GDM1 (cell line): ENCODE measurements around the gene CHAD.
"Not testable (repeated sequence)": the region's sequence is repeated elsewhere in the genome, so short reads cannot be mapped to it uniquely, and the experiment has no call there.

Experiments used
- DNase-seq: peaks from one replicate; lab custom pipeline; 2025; lab: John Stamatoyannopoulos, UW

Gene CHAD

DNA sequence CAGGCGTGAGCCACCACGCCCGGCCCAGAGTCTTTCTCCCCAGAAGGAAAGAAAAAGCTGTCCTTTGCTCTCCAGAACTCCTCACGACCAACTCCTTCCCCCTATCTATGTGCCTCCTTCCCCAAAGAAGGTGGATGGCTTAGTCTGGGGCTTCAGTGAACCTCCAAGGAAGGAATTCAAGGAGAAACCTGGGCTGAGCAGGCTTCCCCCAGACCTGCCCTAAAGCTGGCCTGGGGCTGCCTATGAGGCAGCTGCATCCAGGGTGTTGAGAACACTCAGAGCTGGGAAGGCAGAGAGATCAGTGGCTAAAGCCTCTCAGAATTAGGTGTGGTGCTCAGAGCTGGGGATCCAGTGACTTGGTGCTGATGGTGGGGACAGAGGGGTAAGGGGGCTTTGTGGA, 38.9 kb downstream of the CHAD start:
- no peak for DNase-seq

DNA sequence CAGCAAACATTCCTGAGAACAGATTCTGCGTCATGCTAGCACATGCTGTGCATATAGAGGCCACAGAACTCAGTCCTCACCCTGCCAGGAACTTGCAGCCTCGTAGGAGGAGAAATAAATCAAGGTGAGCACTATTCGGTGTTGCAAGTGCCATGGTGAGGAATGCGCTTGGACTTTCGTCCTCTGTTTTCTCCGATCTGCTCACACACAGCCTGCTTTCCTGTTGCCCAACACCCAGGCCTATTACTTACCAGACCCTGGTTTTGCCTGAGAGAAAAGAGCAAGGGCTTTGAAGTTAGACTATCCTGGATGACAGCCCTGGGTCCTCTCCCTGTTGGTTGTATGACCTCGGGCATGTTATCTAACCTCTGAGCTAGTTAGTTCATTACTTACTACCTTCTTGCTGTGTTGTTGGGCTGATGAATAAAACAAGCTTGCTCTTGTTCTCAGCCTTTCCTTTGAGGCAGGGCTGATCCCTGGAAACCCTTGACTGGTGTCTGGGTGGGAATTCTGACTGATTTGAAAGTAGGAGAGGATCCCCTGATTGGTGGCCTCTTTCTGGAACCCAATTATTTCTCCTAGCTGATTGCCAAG, 39.8 kb downstream of the CHAD start:
- no peak for DNase-seq

DNA sequence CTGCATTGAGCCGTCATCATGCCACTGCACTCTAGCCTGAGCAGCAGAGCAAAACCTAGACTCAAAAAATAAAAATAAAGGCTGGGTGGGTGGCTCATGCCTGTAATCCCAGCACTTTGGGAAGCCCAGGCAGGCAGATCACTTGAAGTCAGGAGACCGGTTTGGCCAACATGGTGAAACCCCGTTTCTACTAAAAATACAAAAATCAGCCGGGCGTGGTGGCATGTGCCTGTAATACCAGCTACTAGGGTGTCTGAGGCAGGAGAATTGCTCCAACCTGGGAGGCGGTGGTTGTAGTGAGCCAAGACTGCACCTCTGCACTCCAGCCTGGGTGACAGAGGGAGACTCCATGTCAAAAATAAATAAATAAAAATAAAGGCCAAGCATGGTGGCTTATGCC, 40.6 kb downstream of the CHAD start:
- DNase-seq = not testable (repeated sequence)

DNA sequence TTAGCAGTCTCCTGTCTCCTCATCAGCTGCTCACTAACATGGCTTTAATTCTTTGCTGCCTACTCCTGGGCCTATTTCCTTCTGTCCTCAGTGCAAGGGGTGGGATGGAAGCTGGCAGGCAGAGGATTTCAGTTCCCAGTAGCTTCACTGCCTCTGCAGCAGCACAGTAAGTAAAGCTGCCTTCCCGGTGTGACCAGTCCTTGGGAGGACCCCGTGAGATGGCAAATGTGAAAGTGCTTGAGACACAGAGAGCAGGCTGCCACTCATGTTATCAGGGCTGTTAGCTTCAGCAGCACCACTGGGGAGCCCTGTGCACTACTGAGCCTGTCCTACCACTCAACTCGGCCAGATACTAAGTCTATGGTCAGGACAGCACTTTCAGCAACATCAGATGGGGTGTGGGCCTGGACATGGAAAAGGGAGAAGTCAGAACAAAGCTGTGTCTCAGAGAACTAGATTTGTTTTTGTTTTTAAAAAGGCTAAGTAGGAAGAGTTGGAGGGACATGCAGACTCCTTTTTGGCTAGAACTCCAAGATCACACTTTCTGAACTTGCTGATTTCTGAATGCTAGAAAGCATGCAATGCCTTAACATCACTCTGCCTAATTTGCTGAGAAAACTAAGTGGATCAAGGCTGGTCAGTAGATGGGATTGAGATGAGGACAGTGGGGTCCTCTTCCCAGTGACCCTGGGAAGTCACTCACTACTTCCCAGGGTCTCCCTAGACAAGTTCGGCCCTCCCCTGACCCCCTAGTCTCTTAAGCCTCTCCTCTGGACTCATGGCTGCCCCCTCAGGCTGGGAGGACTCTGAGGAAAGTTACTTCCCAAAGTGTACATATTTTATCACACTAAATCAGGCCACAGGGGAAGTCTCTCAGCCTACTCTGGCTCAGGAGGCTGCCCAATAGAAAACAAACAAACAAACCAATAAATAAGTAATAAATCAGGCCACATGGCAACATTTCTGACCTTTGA, 41.6 kb downstream of the CHAD start:
- DNase-seq = peak; percentile 6

DNA sequence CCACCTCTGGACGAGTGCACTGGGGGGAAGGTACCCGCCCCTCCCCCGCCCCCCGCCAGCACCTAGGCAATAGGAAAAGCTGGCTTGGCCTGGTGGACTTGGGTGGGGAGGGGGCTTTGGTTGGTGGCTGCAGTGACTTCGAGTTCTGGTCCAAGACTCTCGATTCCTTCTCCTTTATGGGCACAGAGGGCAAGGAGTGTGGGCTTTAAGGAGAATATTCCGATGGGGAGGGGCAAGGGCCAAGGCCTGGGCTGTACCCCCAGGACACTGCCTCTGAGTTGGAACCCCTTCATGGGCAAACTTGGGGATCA, 42.3 kb downstream of the CHAD start:
- DNase-seq = no peak

DNA sequence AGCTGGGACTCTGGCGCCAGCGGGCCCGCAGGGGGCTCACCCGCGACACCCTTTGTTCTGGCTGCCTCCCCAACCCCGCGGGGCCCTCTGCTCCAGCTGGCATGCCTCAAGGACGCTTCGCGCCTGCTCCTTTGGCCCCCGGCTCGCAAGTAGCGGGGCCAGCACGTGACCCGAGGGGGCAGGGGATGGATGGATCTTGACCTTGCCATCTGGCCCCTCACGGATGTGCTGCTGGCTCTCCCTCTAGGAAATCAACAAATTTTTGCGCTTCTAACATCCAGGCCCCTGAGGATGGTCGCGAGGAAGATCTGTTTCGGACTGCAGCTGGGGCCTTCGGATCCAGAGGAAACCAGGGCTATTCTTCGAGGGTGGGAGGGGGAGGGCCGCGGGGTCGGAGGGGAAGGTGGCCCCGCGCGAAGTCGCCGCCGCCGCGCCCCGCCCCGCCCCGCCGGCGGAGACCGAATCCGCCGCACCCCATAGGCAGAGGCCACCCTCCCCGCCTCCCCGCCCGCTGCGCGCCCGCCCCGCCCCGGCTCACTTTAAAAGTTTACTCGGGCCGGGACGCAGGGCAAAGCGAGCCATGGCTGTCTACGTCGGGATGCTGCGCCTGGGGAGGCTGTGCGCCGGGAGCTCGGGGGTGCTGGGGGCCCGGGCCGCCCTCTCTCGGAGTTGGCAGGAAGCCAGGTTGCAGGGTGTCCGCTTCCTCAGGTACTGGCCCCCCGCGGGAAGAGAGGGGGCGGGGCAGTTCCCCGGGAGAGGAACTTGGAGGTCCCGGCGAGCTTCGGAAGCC, 42.8 kb downstream of the CHAD start, which contains the start of gene ACSF2:
ACSF2 (plus strand) TSS at position 537 of the 790 bp plus-strand sequence; CDS start at position 581, 44 bp downstream.
- peak; percentile 58 for DNase-seq

DNA sequence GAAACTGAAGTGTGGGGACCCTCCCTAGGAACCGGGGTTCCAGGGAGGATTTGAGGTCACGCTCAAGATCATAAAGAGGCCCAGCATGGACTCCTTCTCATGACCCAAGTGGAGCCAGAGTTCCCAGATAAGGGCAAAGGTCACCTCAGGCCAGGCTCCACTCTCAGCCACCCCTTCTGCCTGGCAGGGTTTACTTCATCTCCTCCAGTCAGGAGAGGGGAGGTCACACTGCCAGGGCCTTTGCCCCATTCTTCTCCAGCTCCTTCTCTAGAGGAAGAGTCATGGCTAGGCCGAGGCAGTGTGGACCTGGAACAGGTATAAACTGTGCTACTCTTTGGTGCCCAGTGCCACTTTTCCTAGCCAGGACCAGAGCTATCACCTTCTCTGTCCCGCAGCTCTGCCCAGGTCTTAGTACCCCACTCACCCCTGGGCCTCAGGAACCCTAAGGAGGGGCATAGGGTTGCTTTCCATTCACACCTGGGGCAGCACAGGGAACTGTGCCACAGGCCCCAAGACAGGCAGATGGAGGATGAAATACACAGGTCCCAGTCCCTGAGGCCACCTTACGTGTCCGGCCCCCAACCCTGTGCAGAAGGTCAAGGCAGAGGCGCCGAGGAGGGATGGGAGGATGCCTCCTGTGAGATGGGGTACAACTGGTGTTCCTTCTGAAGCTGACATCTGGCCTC, 43.5 kb downstream of the CHAD start:
- no peak for DNase-seq

DNA sequence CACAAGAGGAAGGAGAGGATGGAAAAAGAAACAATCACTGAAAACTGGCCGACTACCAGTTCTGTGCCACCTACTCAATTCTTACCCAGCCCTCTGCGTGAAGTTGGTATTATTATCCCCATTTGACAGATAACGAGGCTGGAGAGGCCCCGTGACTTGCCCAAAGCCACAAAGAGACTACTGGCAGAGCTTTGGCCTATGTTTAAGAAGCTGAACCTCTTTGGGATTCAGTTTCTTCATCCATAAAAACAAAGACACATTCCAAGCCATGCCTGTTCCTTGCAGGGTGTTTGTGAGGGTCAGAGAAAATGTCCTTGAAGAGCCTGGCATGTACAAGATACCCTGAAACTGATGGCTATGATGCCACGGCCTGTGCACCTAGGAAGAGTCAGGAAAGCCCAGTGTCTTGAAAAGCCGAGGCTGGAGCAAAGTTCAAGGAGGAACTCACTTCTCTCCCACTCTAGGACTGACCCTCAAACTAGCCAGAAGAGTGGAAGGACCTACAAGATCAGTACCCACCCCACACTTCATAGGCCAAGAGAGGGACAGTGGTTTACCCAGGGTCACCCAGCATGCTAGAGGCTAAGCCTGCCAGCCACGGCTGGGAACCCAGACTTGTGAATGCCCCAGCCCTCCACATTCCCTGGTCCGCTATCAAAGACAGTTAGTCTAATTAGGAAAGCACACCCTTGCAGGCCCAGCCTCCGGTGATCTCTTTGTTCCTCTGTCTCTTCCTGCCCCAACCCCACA, 44.3 kb downstream of the CHAD start:
- DNase-seq = no peak

DNA sequence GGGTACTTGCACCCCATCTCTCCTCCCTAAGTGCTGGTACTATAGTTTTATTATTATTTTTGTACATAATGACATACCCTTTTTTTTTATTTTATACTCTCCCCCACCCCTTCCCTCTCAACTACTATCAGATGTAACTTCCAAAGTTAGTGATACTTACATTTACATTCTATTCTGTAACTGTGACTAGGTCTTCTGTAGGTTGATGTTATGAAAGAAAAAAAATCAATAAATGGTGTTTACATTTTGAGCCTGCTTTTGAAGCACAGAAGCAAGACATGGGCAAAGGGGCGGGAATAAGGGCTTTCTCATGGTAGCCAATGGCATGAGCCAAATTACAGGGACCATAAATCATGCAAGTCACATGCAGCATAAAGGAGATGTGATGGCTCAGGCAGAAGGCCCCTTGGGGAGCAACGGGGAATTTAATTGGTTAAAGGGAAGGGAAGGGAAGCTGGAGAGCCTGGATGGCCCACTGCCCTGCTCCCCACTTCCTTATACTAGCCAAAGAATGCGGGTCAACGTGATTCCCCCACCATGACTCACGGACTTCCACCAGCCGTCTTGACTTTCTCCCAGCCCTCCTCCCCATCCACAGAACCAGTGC, 45.0 kb downstream of the CHAD start:
- peak; percentile 30 for DNase-seq

DNA sequence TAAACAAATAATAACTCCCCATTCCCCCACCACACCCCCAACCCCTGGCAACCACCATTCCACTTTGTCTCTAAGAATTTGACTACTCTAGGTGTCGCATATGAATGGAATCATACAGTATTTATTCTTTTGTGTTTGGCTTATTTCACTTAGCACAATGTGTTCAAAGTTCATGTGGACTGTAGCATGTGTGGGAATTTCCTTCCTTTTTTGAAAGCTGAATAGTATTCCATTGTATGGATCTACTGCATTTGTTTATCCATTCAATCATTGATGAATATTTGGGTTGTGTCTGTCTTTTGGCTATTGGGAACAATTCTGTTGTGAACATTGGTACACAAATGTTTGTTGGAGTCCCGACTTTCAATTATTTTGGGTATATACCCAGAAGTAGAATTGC, 45.9 kb downstream of the CHAD start:
- DNase-seq = no peak

DNA sequence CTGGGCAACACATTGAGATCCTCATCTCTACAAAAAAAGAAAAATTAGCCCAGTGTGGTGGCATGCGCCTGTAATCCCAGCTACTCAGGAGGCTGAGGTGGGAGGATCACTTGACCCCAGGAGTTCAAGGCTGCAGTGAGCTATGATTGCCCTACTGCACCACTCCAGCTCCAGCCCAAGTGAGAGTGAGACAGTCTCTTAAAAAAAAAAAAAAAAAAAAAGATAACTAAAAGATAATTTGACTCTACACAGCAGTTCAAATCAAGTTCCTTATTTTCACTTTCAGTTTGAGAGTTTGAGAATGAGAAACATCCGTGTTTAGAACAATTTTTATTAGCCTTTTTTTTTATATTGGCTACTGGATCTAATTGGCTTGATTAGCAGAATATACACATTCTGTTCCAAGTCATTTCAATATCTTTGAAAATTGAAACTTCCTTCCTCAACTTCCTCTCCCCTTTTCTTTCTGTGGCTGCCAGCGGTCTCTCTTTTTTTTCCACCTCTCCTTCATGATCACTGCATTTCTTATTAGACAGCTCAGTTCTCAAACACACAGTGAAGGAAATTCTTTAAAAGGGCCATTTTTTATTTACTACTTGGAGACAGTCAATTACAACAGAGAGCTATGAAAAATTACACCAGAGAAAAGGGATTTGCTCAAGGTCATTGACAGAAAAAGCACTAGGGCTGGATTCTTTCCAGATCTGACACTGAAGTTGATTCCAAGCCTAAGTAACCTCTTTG, 47.2 kb downstream of the CHAD start:
- DNase-seq = no peak

DNA sequence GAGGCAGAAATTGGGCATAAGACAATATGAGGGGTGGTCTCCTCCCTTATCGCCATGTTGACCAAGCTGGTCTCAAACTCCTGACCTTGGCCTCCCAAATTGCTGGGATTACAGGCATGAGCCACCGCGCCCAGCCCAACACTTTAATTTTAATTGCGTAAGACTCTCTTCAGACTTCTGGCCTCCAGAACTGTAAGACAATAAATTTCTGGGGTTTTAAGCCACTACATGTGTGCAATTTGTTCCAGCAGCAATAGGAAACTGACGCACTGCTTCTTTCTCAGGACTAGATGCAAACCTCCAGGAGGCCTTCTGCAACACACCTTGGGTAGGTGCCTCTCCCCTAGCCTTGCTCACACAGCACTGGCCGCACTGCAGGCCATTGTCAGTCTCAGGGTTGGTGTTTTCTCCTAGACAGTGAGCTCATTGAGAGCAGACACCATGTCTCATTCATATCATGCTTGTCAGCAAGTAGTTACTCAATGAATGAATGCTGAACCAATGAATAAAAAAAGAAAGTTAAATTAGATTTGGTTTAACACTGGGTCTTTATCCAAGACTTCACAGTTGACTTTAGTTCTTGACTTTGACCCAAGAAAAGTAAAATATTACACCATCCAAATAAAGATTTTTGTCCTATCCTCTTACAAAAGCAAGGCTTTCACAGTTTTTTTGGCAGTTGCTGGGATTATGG, 48.1 kb downstream of the CHAD start:
- DNase-seq = no peak

DNA sequence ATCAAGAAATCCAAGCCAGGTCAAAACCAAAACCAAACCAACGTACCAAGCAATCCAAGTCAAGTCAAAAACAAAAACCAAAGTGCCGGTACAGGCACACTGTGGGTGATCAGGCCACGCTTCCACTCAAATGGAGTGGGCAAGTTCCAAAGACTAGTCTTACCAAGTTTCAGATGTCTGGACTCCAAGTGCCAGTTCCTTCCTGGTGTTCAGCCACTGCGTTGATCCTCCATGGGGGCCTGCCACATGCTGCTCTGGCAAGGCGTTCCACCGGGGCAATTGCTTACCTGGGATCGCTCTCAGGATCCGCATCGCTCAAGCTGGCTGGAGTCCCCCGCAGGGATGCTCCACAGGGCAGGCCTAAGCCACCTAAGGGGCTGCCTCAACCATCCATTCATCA, 49.1 kb downstream of the CHAD start:
- DNase-seq = not testable (repeated sequence)

DNA sequence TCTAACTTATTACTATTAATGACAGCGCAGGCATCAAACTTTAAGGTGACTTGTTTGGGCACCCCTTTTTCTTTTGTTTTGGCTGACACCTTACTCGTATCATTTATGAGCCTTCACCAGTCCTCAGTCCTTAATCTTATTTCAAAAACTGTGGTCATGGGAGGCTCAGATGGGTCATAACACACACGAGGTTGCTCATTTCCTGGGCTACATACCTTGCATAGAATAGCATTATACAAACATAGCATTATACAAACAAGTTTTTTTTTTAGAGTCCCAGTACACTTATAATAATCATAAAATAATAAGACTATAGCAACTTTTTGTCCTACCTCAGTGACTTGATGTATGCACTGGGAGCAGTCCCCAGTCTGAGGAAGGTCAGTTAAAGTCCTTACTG, 53.9 kb downstream of the CHAD start:
- DNase-seq = no peak
